Measurements from ENCODE around the gene CCDC9B. TPM values are rescaled to one million over a fixed set of nuclear protein-coding genes. Genes with fewer than 3 reads are reported as not detected.

CCDC9B gene
- polyA plus RNA-seq, 1 of the 3 experiments (the other 2 are of a cell fraction) = 13.7 TPM

DNA sequence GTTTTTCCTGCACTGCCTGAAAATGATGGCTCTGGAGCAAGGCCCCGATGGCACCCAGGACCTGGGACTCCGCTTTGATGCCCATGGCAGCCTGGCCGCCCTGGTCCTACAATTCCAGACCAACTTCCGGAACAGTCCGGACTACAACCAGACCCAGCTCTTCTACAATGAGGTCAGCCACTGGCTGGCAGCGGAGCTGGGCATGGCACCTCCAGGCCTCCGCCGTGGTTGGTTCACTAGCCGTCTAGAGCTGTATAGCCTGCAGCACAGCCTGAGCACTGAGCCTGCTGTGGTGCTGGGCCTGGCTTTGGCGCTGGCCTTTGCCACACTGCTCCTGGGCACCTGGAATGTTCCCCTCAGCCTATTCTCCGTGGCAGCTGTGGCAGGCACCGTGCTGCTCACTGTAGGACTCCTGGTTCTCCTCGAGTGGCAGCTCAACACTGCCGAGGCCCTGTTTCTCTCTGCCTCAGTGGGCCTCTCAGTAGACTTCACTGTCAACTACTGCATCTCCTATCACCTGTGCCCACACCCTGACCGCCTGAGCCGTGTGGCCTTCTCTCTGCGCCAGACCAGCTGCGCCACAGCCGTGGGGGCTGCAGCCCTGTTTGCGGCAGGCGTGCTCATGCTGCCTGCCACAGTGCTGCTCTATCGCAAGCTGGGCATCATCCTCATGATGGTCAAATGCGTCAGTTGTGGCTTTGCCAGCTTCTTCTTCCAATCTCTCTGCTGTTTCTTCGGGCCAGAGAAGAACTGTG is 28.2 kb upstream of the CCDC9B start:
- H3K4me1 ChIP-seq (ENCODE audit: control insufficient read depth in 1 of 2, insufficient read depth in 2 of 2, low read depth in 1 of 2, low read length in 1 of 2) = peaks cover 0 to 17% of the 10 kb centered on the region in 2 experiments; a peak in 1 of 4 replicates
- no peaks in the 10 kb centered on the region for H4K20me1 ChIP-seq (ENCODE audit: insufficient read depth)
- H3K36me3 ChIP-seq (replicated peaks in 1 of 2; ENCODE audit: control insufficient read depth in 1 of 2, insufficient read depth in 2 of 2, low read length in 1 of 2) = no peaks in the 10 kb centered on the region
- H3K27me3 ChIP-seq (ENCODE audit: insufficient read depth) = no peaks in the 10 kb centered on the region
- no peak overlapping the region for H3K27ac ChIP-seq (ENCODE audit: low read depth in 2 of 2, low read length in 1 of 2)
- H3K9me2 ChIP-seq = no peaks in the 10 kb centered on the region
- CTCF ChIA-PET = interaction anchor here (0.8 to 70.6 kb wide), 14 partner anchors 8 to 138 kb away, joined by 3 to 2194 read pairs (median 8); partner anchors contain the start of genes ANKRD63, CCDC9B, DISP2 and INAFM2
- DNase-seq = no peak
- 80% methylated on average over 8 of the region's 24 CpGs for WGBS (ENCODE audit: low lambda C conversion rate)
- no peak overlapping the region for H3K9ac ChIP-seq
- H2AFZ ChIP-seq (ENCODE audit: low read depth) = no peak overlapping the region
- POLR2A ChIA-PET = interaction anchor here (0.5 to 1.2 kb wide), 2 partner anchors 11 to 898 kb away, joined by 3 to 5 read pairs; partner anchors contain the start of gene DISP2
- no peaks in the 10 kb centered on the region for H3K9me3 ChIP-seq
- no peaks in the 10 kb centered on the region for H3K79me2 ChIP-seq (ENCODE audit: insufficient read depth)
- H3K4me2 ChIP-seq = no peak overlapping the region
- no peak overlapping the region for H3K4me3 ChIP-seq (ENCODE audit: low read depth in 2 of 2, low read length in 1 of 2)
- H3F3A ChIP-seq (replicated peaks; ENCODE audit: insufficient read depth) = no peaks in the 10 kb centered on the region
- TF ChIP-seq SMC3 (IDR thresholded peaks at IDR 0.05; ENCODE audit: low read depth, low read length) = no peak
- TF ChIP-seq, protein P1, sequence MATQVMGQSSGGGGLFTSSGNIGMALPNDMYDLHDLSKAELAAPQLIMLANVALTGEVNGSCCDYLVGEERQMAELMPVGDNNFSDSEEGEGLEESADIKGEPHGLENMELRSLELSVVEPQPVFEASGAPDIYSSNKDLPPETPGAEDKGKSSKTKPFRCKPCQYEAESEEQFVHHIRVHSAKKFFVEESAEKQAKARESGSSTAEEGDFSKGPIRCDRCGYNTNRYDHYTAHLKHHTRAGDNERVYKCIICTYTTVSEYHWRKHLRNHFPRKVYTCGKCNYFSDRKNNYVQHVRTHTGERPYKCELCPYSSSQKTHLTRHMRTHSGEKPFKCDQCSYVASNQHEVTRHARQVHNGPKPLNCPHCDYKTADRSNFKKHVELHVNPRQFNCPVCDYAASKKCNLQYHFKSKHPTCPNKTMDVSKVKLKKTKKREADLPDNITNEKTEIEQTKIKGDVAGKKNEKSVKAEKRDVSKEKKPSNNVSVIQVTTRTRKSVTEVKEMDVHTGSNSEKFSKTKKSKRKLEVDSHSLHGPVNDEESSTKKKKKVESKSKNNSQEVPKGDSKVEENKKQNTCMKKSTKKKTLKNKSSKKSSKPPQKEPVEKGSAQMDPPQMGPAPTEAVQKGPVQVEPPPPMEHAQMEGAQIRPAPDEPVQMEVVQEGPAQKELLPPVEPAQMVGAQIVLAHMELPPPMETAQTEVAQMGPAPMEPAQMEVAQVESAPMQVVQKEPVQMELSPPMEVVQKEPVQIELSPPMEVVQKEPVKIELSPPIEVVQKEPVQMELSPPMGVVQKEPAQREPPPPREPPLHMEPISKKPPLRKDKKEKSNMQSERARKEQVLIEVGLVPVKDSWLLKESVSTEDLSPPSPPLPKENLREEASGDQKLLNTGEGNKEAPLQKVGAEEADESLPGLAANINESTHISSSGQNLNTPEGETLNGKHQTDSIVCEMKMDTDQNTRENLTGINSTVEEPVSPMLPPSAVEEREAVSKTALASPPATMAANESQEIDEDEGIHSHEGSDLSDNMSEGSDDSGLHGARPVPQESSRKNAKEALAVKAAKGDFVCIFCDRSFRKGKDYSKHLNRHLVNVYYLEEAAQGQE (IDR thresholded peaks at IDR 0.05; ENCODE audit: low read depth, low read length) = no peak
- TF ChIP-seq, protein P2, sequence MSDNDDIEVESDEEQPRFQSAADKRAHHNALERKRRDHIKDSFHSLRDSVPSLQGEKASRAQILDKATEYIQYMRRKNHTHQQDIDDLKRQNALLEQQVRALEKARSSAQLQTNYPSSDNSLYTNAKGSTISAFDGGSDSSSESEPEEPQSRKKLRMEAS (IDR thresholded peaks at IDR 0.05; ENCODE audit: low read depth) = no peak
- TF ChIP-seq RFX5 (IDR thresholded peaks at IDR 0.05; ENCODE audit: low read length) = no peak
- no peak for TF ChIP-seq RXRA (IDR thresholded peaks at IDR 0.05; ENCODE audit: borderline replicate concordance, low read depth)

DNA sequence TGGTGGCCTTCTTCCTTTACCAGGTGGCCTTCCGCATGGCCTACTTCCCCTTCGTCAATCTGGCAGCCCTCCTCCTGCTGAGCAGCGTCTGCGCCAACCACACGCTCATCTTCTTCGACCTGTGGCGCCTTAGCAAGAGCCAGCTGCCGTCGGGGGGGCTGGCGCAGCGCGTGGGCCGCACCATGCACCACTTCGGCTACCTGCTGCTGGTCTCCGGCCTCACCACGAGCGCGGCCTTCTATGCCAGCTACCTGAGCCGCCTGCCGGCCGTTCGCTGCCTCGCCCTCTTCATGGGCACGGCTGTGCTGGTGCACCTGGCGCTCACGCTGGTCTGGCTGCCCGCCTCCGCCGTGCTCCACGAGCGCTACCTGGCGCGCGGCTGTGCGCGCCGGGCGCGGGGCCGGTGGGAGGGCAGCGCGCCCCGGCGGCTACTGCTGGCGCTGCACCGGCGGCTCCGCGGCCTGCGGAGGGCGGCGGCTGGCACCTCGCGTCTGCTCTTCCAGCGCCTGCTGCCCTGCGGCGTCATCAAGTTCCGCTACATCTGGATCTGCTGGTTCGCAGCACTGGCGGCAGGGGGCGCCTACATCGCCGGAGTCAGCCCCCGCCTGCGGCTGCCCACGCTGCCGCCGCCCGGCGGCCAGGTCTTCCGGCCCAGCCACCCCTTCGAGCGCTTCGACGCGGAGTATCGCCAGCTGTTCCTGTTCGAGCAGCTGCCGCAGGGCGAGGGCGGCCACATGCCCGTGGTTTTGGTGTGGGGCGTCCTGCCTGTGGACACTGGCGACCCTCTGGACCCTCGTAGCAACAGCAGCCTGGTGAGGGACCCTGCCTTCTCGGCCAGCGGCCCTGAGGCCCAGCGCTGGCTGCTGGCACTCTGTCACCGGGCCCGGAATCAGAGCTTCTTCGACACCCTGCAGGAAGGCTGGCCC is 27.2 kb upstream of the CCDC9B start:
- 83% methylated on average over 30 of the region's 91 CpGs for WGBS (ENCODE audit: low lambda C conversion rate)
- Histone ChIP-seq H2AFZ (ENCODE audit: low read depth) (no peak overlapping the region), H4K20me1 (ENCODE audit: insufficient read depth) (no peaks in the 10 kb centered on the region), H3K9me2 (no peaks in the 10 kb centered on the region), H3K9me3 (no peaks in the 10 kb centered on the region), H3K4me3 (ENCODE audit: low read depth in 2 of 2, low read length in 1 of 2) (no peak overlapping the region; a peak in 1 of 4 replicates), H3F3A (replicated peaks; ENCODE audit: insufficient read depth) (no peaks in the 10 kb centered on the region), H3K27ac (ENCODE audit: low read depth in 2 of 2, low read length in 1 of 2) (no peak overlapping the region; a peak in 1 of 4 replicates), H3K79me2 (ENCODE audit: insufficient read depth) (no peaks in the 10 kb centered on the region), H3K9ac (no peak overlapping the region), H3K4me1 (ENCODE audit: control insufficient read depth in 1 of 2, insufficient read depth in 2 of 2, low read depth in 1 of 2, low read length in 1 of 2) (peaks cover 0 to 17% of the 10 kb centered on the region in 2 experiments; a peak in 1 of 4 replicates), H3K4me2 (no peak overlapping the region), H3K27me3 (ENCODE audit: insufficient read depth) (no peaks in the 10 kb centered on the region), H3K36me3 (replicated peaks in 1 of 2; ENCODE audit: control insufficient read depth in 1 of 2, insufficient read depth in 2 of 2, low read length in 1 of 2) (no peaks in the 10 kb centered on the region)
- CTCF ChIA-PET = interaction anchor here (0.7 to 70.6 kb wide), 16 partner anchors 7 to 139 kb away, joined by 3 to 2194 read pairs (median 8); partner anchors contain the start of genes ANKRD63, CCDC9B, DISP2 and INAFM2
- DNase-seq = peak; percentile 88
- POLR2A ChIA-PET = interaction anchor here (1.2 kb wide), 1 partner anchor 10 kb away, joined by 3 read pairs; the partner anchor contains the start of gene DISP2
- TF ChIP-seq MXI1 (IDR thresholded peaks at IDR 0.05; ENCODE audit: low read depth, low read length) = 0 out of 2 replicates have a peak, but pooled peaks have one; percentile 25
- TF ChIP-seq, protein P1 (IDR thresholded peaks at IDR 0.05; ENCODE audit: low read depth, low read length) = no peak
- TF ChIP-seq, protein P3, sequence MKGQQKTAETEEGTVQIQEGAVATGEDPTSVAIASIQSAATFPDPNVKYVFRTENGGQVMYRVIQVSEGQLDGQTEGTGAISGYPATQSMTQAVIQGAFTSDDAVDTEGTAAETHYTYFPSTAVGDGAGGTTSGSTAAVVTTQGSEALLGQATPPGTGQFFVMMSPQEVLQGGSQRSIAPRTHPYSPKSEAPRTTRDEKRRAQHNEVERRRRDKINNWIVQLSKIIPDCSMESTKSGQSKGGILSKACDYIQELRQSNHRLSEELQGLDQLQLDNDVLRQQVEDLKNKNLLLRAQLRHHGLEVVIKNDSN (IDR thresholded peaks at IDR 0.05; ENCODE audit: borderline replicate concordance, low read depth) = no peak
- TF ChIP-seq SIN3A (IDR thresholded peaks at IDR 0.05; ENCODE audit: borderline replicate concordance, low read depth, low read length) = no peak
- TF ChIP-seq CHD2 (IDR thresholded peaks at IDR 0.05; ENCODE audit: low read length, partially characterized antibody) = peak; percentile 43
- TF ChIP-seq, protein P2 (IDR thresholded peaks at IDR 0.05; ENCODE audit: low read depth) = peak; percentile 48; the same call in 1 of the 2 replicates
- TF ChIP-seq POLR2AphosphoS5 (IDR thresholded peaks at IDR 0.05; ENCODE audit: low read depth, low read length) = no peak
- TF ChIP-seq YY1 (IDR thresholded peaks at IDR 0.05; ENCODE audit: low read depth) = no peak
- TF ChIP-seq EP300 (IDR thresholded peaks at IDR 0.05; ENCODE audit: borderline replicate concordance in 1 of 2, low read depth in 1 of 2, low read length in 1 of 2) = peak in 1 of 2 experiments; percentile 15; a peak in 1 of 4 replicates
- TF ChIP-seq TCF12 (IDR thresholded peaks at IDR 0.05) = no peak
- no peak for TF ChIP-seq ELF1 (IDR thresholded peaks at IDR 0.05)

Measured in SK-N-SH (cell line).